K562 (cell line): Measurements from ENCODE around the gene LIFR. TPM values are rescaled to one million over a fixed set of nuclear protein-coding genes. Genes with fewer than 3 reads are reported as not detected.
A peak's percentile ranks its signal among the peaks of the same experiment; 100 is the strongest.

ENCODE experiments used
- E2F6 ChIP-seq, 2 experiments: IDR thresholded peaks; 2 replicates each; pipeline ENCODE4 v1.6.1; 2011; ENCODE audit warnings: borderline replicate concordance in 1 of 2, control low read depth in 1 of 2, low read depth in 1 of 2, low read length in 1 of 2, mild to moderate bottlenecking in 1 of 2, mixed read lengths in 1 of 2, moderate library complexity in 1 of 2; ENCODE audit not compliant: insufficient read depth in 1 of 2, insufficient read length in 1 of 2, poor library complexity in 1 of 2, severe bottlenecking in 1 of 2; ENCODE audit errors: extremely low read depth in 1 of 2
- L3MBTL2 ChIP-seq: fragments of 450-650 bp; IDR thresholded peaks from 2 replicates; pipeline ENCODE4 v1.6.1; 2016; ENCODE audit warnings: mild to moderate bottlenecking, moderate library complexity
- MGA ChIP-seq: fragments of 450-650 bp; IDR thresholded peaks from 2 replicates; pipeline ENCODE4 v1.6.1; 2016; ENCODE audit warnings: mild to moderate bottlenecking, moderate library complexity
- NFIC ChIP-seq: fragments of 450-650 bp; IDR thresholded peaks from 2 replicates; pipeline ENCODE4 v1.6.1; 2017; ENCODE audit warnings: mild to moderate bottlenecking, inconsistent platforms
- TEAD4 ChIP-seq, 2 experiments: sonication (generic) in 1 of 2; formaldehyde crosslinking in 1 of 2; IDR thresholded peaks; 2 replicates each; pipeline versions ENCODE4 v1.6.1 to v1.8.0; 2012 to 2022; ENCODE audit warnings: borderline replicate concordance in 1 of 2, inconsistent platforms in 1 of 2, low read length in 1 of 2, mild to moderate bottlenecking in 1 of 2, missing genetic modification reagents in 1 of 2
- THRAP3 ChIP-seq: fragments of 450-650 bp; IDR thresholded peaks from 2 replicates; pipeline ENCODE4 v1.6.1; 2016; ENCODE audit warnings: mild to moderate bottlenecking, inconsistent platforms, borderline replicate concordance
- TOE1 ChIP-seq, 2 experiments: fragments of 450-650 bp in 1 of 2; sonication (generic) in 1 of 2; formaldehyde crosslinking in 1 of 2; IDR thresholded peaks; 2 replicates each; pipeline versions ENCODE4 v1.7.1 to v1.8.0; 2016 to 2022; ENCODE audit warnings: borderline replicate concordance in 2 of 2, mild to moderate bottlenecking in 2 of 2, antibody characterized with exemption in 1 of 2, inconsistent platforms in 1 of 2, low read depth in 1 of 2, missing genetic modification reagents in 1 of 2, moderate library complexity in 1 of 2
- YY1 ChIP-seq, 3 experiments: IDR thresholded peaks; 2 replicates each; pipeline ENCODE4 v1.6.1; 2011; ENCODE audit warnings: low read length in 2 of 3, mild to moderate bottlenecking in 2 of 3, moderate library complexity in 2 of 3, borderline replicate concordance in 1 of 3, control low read depth in 1 of 3, low read depth in 1 of 3; ENCODE audit not compliant: insufficient read depth in 3 of 3, insufficient replicate concordance in 2 of 3, control insufficient read depth in 1 of 3, insufficient read length in 1 of 3; ENCODE audit errors: extremely low read depth in 1 of 3
- ZNF507 ChIP-seq: conservative IDR thresholded peaks from 2 replicates; pipeline ENCODE4 v1.6.1; 2017; ENCODE audit warnings: missing genetic modification characterization, missing compliant biosample characterization
- polyA plus RNA-seq, 8 experiments: library from polyadenylated mRNA; depleted of rRNA in 4 of 8; stranded (reverse) in 5 of 8; unstranded in 3 of 8; fragments of >200 nt; fragmentation: Nextera tagmentation in 2 of 8; fragmentation: Illumina TruSeq in 1 of 8; extraction: Ambion mirVana in 2 of 8; extraction: Trizol in 1 of 8; gene quantifications; 2 replicates each; pipeline versions ENCODE4 v1.2.1 to v1.2.3, GENCODE V29; 2011 to 2014; ENCODE audit warnings: inconsistent platforms in 1 of 8, missing spikeins in 1 of 8
- total RNA-seq, 7 experiments: library from RNA; depleted of rRNA in 6 of 7; stranded (reverse); fragments of >200 nt in 6 of 7; fragmentation: Illumina TruSeq in 2 of 7; extraction: Trizol in 2 of 7; gene quantifications; 2 replicates each; pipeline versions ENCODE4 v1.2.1 to v1.2.3, GENCODE V29; 2011 to 2021; ENCODE audit warnings: low replicate concordance in 1 of 7

Gene LIFR
- total and polyA plus RNA-seq, 9 of the 15 experiments (the other 6 are each of a cell fraction or from before 2014, with no cell fraction given): 0.43 to 5.7 (median 3.3) TPM

GRCh38 chr5:38601133-38601862, 44.9 kb upstream of the LIFR start (continued):
- peak in 1 of 3 experiments; percentile 28 for TF ChIP-seq YY1 (IDR thresholded peaks at IDR 0.05; ENCODE audit: borderline replicate concordance in 1 of 3, control insufficient read depth in 1 of 3, extremely low read depth in 1 of 3, insufficient read depth in 3 of 3, insufficient read length in 1 of 3, insufficient replicate concordance in 2 of 3, low read depth in 1 of 3, low read length in 2 of 3)
- peak in 1 of 2 experiments; percentile 27 for TF ChIP-seq E2F6 (IDR thresholded peaks at IDR 0.05; ENCODE audit: borderline replicate concordance in 1 of 2, extremely low read depth in 1 of 2, insufficient read depth in 1 of 2, insufficient read length in 1 of 2, low read depth in 1 of 2, low read length in 1 of 2, poor library complexity in 1 of 2, severe bottlenecking in 1 of 2)
- peak; percentile 42; the same call in 1 of the 2 replicates for TF ChIP-seq TEAD4 (IDR thresholded peaks at IDR 0.05; ENCODE audit: low read length)
- TF ChIP-seq TEAD4 (CRISPR knock-in tag; IDR thresholded peaks at IDR 0.05; ENCODE audit: borderline replicate concordance): no peak
- TF ChIP-seq L3MBTL2: peak; percentile 33; the same call in 1 of the 2 replicates
- TF ChIP-seq ZNF507 (tag): no peak
- no peak for TF ChIP-seq THRAP3
- no peak for TF ChIP-seq NFIC
- TF ChIP-seq MGA: 0 out of 2 replicates have a peak, but pooled peaks have one; percentile 38
- no peak for TF ChIP-seq TOE1 (IDR thresholded peaks at IDR 0.05; ENCODE audit: borderline replicate concordance)
- TF ChIP-seq TOE1 (CRISPR knock-in tag; IDR thresholded peaks at IDR 0.05; ENCODE audit: borderline replicate concordance, low read depth): no peak
